ENCODE results near the gene YAP1.

Gene YAP1

DNA sequence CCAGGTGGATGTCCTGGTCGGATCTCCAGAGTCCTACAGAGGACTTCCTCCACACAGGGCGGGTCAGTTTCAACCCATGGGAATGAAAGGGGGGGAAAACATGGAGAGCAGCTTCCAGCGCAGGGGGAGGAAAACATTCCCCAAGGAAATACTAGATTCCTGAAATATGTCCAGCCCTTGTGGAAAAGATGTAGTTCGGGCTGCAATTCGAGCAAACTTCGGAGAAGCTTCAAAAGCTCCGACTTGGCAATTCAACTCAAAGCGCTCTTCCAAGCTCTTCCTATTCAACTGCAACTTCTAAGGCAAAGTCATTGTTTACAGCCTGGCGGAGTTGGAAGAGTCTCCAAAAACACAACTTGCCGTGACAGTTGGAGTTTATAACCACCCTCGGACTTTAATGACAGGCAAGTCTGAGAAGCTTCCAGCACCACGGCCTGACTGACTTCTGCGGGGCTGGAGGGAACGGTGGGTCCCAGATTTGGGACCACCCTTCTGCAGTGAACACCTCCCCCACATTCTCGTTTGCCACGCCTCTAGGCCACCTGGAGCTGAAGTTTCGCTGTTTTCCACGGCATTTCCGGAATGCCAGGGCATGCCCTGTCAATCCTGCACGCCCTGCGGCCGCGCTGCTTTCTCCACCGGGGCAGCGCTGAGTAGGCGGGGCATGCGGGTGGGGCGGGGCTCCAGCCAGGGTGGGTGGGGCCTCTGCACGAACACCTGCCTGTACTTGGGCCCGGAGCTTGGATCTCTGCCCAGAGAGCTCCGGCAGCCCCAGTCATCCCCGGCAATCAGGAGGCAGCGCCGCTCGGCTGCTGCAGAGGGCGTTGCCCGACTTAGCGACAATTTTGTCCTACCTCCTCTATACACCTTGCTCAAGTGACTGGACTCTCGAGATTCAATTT, 158.1 kb downstream of the YAP1 start:
- Histone ChIP-seq H3K79me2 (ENCODE audit: insufficient read depth, low read length) (no peaks in the 10 kb centered on the region), H3K36me3 (ENCODE audit: insufficient read depth, low read length) (no peaks in the 10 kb centered on the region), H3K9ac (ENCODE audit: low read depth, low read length) (no peak overlapping the region), H3K27ac (ENCODE audit: low read length) (no peak overlapping the region), H3K27me3 (ENCODE audit: insufficient read depth, low read length, poor library complexity) (peaks cover 19% of the 10 kb centered on the region), H4K20me1 (ENCODE audit: insufficient read depth, low read length) (no peaks in the 10 kb centered on the region), H2AFZ (ENCODE audit: low read depth, low read length) (no peak overlapping the region), H3K4me3 (ENCODE audit: low read depth in 1 of 2, low read length in 2 of 2) (no peak overlapping the region), H3K4me1 (ENCODE audit: insufficient read depth, low read length) (no peaks in the 10 kb centered on the region), H3K4me2 (ENCODE audit: insufficient read depth, low read length) (no peak overlapping the region), H3K9me3 (ENCODE audit: insufficient read depth, low read length, severe bottlenecking) (no peaks in the 10 kb centered on the region)
- DNase-seq = peak; percentile 15
- TF ChIP-seq EZH2 (IDR thresholded peaks at IDR 0.05; ENCODE audit: borderline replicate concordance, low read depth, low read length, severe bottlenecking) = no peak
- TF ChIP-seq, protein P1, sequence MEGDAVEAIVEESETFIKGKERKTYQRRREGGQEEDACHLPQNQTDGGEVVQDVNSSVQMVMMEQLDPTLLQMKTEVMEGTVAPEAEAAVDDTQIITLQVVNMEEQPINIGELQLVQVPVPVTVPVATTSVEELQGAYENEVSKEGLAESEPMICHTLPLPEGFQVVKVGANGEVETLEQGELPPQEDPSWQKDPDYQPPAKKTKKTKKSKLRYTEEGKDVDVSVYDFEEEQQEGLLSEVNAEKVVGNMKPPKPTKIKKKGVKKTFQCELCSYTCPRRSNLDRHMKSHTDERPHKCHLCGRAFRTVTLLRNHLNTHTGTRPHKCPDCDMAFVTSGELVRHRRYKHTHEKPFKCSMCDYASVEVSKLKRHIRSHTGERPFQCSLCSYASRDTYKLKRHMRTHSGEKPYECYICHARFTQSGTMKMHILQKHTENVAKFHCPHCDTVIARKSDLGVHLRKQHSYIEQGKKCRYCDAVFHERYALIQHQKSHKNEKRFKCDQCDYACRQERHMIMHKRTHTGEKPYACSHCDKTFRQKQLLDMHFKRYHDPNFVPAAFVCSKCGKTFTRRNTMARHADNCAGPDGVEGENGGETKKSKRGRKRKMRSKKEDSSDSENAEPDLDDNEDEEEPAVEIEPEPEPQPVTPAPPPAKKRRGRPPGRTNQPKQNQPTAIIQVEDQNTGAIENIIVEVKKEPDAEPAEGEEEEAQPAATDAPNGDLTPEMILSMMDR (IDR thresholded peaks at IDR 0.05; ENCODE audit: borderline replicate concordance, extremely low read depth, low read length, poor library complexity, severe bottlenecking) = no peak
- peak; percentile 67 for ATAC-seq (ENCODE audit: insufficient read depth, low read depth)

DNA sequence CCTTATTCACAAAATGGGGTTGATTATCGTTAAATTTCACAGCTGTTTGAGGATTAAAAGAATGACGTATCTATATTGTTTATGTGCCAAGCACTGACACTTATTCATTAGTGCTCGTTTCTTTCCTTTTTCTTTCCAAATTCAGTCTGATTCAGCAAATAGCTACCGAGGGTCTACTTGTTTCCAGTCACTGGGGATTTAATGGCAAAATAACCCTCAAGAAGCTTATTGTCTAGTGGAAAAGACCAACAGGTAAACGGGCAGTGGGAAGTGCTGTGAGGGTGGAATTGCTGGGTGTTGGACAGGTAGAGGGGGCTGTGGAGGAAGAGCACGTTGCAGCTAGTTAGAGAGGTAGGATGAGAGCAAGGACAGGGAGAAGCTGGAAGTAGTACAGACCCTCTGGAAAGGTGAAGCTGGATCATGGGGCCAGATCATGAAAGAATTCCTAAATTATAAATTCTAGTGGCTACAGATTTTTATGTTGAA, 158.8 kb downstream of the YAP1 start:
- Histone ChIP-seq H3K79me2 (ENCODE audit: insufficient read depth, low read length) (no peaks in the 10 kb centered on the region), H3K36me3 (ENCODE audit: insufficient read depth, low read length) (no peaks in the 10 kb centered on the region), H3K4me1 (ENCODE audit: insufficient read depth, low read length) (no peaks in the 10 kb centered on the region), H3K27ac (ENCODE audit: low read length) (no peak overlapping the region), H2AFZ (ENCODE audit: low read depth, low read length) (no peak overlapping the region), H3K27me3 (ENCODE audit: insufficient read depth, low read length, poor library complexity) (peaks cover 19% of the 10 kb centered on the region), H3K9ac (ENCODE audit: low read depth, low read length) (no peak overlapping the region), H4K20me1 (ENCODE audit: insufficient read depth, low read length) (no peaks in the 10 kb centered on the region), H3K9me3 (ENCODE audit: insufficient read depth, low read length, severe bottlenecking) (no peaks in the 10 kb centered on the region), H3K4me2 (ENCODE audit: insufficient read depth, low read length) (no peak overlapping the region), H3K4me3 (ENCODE audit: low read depth in 1 of 2, low read length in 2 of 2) (no peak overlapping the region)
- DNase-seq (no peak), ATAC-seq (ENCODE audit: insufficient read depth, low read depth) (no peak)
- TF ChIP-seq EZH2 (IDR thresholded peaks at IDR 0.05; ENCODE audit: borderline replicate concordance, low read depth, low read length, severe bottlenecking) = no peak
- TF ChIP-seq, protein P1 (IDR thresholded peaks at IDR 0.05; ENCODE audit: borderline replicate concordance, extremely low read depth, low read length, poor library complexity, severe bottlenecking) = no peak

DNA sequence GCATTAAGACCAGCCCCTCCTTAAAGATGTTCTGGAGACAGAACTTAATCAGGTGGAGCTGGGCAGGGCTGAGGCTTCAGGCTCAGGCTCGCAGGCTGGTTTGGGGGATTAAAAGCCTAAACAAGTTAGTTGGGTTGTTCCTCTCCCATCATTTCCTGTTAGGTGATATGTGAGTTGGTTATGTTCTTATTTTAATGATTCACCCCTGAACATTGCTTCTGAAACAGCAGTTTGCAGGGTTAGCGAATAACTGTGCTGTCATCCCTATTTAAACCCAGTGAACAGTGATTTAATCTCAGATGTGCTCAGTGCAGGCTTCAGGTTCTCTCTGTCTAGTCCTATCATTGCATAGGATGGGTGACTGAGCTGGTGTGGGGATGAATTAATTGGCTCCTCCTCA, 159.7 kb downstream of the YAP1 start:
- Histone ChIP-seq H2AFZ (ENCODE audit: low read depth, low read length) (no peak overlapping the region), H3K36me3 (ENCODE audit: insufficient read depth, low read length) (no peaks in the 10 kb centered on the region), H3K27ac (ENCODE audit: low read length) (no peak overlapping the region), H4K20me1 (ENCODE audit: insufficient read depth, low read length) (no peaks in the 10 kb centered on the region), H3K79me2 (ENCODE audit: insufficient read depth, low read length) (no peaks in the 10 kb centered on the region), H3K9ac (ENCODE audit: low read depth, low read length) (no peak overlapping the region), H3K9me3 (ENCODE audit: insufficient read depth, low read length, severe bottlenecking) (no peaks in the 10 kb centered on the region), H3K4me2 (ENCODE audit: insufficient read depth, low read length) (no peak overlapping the region), H3K4me1 (ENCODE audit: insufficient read depth, low read length) (no peaks in the 10 kb centered on the region), H3K27me3 (ENCODE audit: insufficient read depth, low read length, poor library complexity) (peaks cover 19% of the 10 kb centered on the region), H3K4me3 (ENCODE audit: low read depth in 1 of 2, low read length in 2 of 2) (no peak overlapping the region)
- no peak for TF ChIP-seq EZH2 (IDR thresholded peaks at IDR 0.05; ENCODE audit: borderline replicate concordance, low read depth, low read length, severe bottlenecking)
- TF ChIP-seq, protein P1 (IDR thresholded peaks at IDR 0.05; ENCODE audit: borderline replicate concordance, extremely low read depth, low read length, poor library complexity, severe bottlenecking) = no peak
- DNase-seq (no peak), ATAC-seq (ENCODE audit: insufficient read depth, low read depth) (no peak)

All from DND-41 (cell line).